Stimulated activated CD4-positive, alpha-beta T cell treated with anti-CD3 and anti-CD28 coated beads, Interleukin-1b, Interleukin-23, amount 100 ng/mL, for 48 hours (primary cell): ENCODE results near the gene PPBP.

ENCODE experiments used
- DNase-seq: peaks from one replicate; pipeline ENCODE4 v3.0.0-alpha.2; 2020

PPBP gene

DNA sequence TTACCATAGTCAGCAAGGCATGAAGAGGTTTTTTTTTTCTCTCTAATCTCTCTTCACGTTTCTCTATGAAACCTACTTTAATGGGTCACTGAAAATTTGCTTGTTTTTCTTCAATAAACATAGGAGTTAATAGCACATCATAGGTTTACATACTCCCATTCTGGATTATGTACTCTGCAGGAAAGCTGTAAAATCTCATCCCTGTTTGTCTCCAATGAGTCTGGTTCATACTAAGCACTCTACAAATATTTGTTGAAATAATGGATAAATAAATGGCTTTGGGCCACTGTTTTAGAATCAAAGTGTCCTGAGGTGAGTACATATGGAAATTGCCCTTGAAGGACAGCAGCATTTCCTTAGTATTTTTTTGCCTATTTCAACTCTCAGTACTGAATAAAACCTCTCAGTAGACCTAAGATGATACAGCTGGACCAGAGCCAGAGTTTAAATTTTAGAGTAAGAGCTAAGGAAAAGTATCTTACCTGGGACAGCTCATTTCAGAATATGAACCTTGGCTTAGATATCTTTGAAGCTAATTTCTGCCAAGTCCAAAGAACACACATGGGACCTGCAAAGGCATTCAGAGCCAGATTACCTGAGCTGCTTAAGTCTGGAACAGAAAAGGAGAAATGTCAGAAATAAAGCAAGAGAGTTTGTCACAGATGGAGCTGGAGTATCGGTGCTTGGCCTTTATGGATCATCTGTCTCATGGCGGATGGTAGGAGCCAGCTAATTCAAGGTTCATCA lies 40.6 kb downstream of the PPBP start:
- no peak for DNase-seq

DNA sequence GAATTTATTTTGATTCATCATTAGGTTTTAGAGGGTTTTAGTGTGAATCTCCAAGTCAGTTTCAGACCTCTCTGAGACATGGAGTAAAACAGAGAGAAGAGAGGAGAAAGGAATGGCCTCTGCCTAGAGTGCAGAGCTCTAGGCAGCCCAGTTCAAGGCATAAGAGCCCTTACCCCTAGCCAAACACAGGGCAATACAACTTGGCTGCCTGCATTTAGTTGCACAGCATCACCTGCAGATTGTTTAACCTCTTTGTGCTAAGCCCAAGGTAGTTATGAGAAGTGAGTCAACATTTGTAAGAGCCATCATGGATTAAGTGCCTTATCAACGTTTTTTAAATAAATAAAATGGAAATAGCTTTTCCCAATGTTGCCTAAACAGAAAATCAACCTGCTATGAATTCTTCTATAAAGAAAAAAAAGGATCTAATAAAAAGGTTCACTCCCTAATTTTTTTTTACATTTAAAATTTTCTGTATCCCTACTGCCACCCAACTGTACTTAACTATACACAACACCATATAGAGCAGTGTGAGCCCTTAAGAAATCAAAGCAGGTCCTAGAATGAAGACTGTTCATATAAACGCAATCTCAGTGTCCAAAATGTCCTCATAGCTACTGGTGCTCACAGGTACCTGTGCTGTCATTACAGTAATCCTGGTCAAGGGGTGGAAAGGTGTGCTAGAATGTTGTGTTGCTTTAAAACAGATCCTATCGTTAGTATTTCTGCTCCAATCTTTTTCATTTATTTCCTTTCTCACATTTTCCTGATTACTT lies 42.1 kb downstream of the PPBP start:
- no peak for DNase-seq

DNA sequence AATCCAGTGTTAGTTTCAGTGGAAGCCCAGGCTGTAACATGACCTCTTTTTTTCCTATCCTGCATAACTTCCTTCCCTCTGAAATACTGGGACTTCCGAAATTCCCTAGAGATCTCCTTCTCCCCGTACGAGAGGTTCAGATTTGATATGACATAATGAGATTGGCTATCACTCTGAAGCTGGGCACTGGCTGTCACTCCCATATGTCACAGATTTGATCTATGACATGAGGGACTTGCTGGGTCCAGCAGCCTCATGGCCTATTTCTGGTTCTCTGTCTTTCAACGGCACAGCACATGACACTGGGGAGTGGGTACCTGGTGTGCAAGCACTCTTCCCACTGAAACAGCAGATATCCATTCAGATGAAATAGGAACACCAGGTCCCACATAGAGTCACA lies 42.9 kb downstream of the PPBP start:
- DNase-seq, result no peak

DNA sequence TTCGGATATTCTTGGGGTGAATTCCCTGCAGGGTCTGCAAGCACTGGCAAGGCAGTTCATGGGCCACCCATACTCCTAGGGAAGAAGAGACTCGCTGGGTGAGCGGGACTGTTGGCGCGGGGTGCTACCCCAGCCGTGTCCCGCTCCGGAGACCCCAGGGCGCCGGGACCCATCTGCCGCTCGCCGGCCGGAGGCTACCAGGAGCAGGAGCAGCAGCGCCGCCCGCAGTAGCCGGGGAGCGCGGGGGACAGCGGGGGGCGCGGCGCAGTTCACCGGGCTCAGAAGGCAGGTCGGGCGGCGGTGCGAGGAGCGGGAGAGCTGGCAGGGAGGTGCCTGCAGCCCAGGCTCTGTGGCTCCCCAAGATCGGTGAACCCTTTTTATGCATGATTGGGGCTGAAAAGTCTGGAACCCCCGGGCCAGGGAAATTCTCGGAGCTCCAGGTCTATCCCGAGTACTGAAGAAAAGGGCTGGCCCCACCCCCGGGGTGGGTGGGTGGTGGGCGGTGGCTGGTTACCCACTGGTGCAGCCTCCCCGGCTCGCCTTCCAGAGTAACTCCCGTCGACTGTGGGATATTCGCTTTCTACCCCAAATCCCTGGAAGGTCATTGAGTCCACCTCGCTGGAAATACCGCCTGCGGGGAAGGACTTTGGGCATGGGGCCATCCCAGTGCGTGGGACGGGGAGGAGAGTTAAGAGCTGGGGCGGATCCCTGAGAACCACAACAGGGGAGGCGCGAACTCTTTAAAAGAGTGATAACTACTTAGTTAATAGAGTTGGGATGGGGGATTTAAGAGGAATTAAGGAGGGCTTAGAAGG lies 43.7 kb downstream of the PPBP start:
- DNase-seq, result no peak

DNA sequence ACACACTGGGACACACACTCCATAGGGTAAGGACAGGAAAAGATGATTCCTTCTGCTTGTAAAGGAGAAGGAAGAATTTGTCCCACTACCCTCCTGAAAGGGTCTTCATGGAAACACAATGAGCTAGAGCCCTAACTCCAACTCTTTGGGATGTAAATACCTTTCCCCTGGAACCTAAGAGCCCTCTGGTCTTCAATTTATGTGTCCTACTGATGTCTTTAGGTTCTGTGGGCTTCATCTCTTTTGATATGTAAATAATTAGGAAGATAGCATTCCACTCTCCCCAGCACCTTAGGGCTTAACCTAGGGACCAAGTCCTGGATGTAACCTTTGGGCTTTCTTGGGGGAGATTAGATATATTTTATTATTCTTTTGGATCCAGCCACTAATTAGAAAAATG lies 44.4 kb downstream of the PPBP start:
- DNase-seq, result no peak

DNA sequence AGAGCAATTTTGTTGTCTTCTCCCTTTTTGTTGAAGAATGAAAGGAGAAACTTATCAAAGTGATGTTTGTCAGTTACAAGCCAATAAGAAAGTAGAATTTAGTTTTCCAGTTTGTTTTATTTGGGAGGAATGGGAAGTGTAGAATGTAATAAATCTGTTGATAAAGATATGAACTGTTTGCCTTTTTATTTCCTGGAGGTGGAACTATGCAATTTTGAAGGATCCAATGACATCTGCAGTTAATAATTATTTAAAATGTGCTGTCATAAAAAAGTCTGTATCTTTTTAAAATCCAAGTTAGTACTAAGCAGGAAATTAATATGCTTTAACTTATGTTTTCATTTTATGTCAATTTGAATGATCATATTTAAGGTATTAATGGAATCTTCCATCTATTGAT lies 51.0 kb downstream of the PPBP start:
- DNase-seq, result no peak
